ACC112 (cell line): Measurements from ENCODE around the gene ALDH1L2.

Source experiments
- H2AFZ ChIP-seq: fragments of 200-600 bp; sonication (generic); one replicate; pipeline ENCODE4 v1.6.0; 2017; ENCODE audit warnings: antibody characterized with exemption, low read length; ENCODE audit not compliant: unreplicated experiment
- H3K27ac ChIP-seq: fragments of 200-600 bp; sonication (generic); 2 replicates; pipeline ENCODE4 v1.5.1; 2014; ENCODE audit warnings: low read depth, mild to moderate bottlenecking, antibody characterized with exemption, low read length, moderate library complexity
- H3K27me3 ChIP-seq: fragments of 200-600 bp; sonication (generic); 2 replicates; pipeline ENCODE4 v1.6.1; 2014; ENCODE audit warnings: mild to moderate bottlenecking, antibody characterized with exemption, low read length, moderate library complexity, mixed read lengths; ENCODE audit not compliant: insufficient read depth
- H3K36me3 ChIP-seq: fragments of 200-600 bp; sonication (generic); 2 replicates; pipeline ENCODE4 v1.6.1; 2016; ENCODE audit warnings: mild to moderate bottlenecking, antibody characterized with exemption, low read length, moderate library complexity, mixed read lengths; ENCODE audit not compliant: insufficient read depth
- H3K4me1 ChIP-seq: fragments of 200-600 bp; sonication (generic); one replicate; pipeline ENCODE4 v1.6.1; 2016; ENCODE audit warnings: low read length, mixed read lengths; ENCODE audit not compliant: insufficient read depth, unreplicated experiment, control insufficient read depth
- H3K4me3 ChIP-seq: fragments of 200-600 bp; sonication (generic); 2 replicates; pipeline ENCODE4 v1.5.1; 2014; ENCODE audit warnings: mild to moderate bottlenecking, low read depth, low read length
- H3K79me2 ChIP-seq: fragments of 200-600 bp; sonication (generic); one replicate; pipeline ENCODE4 v1.6.0; 2016; ENCODE audit warnings: low read length; ENCODE audit not compliant: control insufficient read depth, unreplicated experiment, insufficient read depth

Gene ALDH1L2

GRCh38 chr12:105033851-105034250 lies 50.4 kb downstream of the ALDH1L2 start:
- no peak overlapping the region for H2AFZ ChIP-seq
- H3K4me1 ChIP-seq = peaks cover 5% of the 10 kb centered on the region
- peaks cover 46% of the 10 kb centered on the region for H3K36me3 ChIP-seq
- no peaks in the 10 kb centered on the region for H3K79me2 ChIP-seq
- no peak overlapping the region for H3K27ac ChIP-seq
- H3K4me3 ChIP-seq = no peak overlapping the region
- H3K27me3 ChIP-seq = no peaks in the 10 kb centered on the region

DNA sequence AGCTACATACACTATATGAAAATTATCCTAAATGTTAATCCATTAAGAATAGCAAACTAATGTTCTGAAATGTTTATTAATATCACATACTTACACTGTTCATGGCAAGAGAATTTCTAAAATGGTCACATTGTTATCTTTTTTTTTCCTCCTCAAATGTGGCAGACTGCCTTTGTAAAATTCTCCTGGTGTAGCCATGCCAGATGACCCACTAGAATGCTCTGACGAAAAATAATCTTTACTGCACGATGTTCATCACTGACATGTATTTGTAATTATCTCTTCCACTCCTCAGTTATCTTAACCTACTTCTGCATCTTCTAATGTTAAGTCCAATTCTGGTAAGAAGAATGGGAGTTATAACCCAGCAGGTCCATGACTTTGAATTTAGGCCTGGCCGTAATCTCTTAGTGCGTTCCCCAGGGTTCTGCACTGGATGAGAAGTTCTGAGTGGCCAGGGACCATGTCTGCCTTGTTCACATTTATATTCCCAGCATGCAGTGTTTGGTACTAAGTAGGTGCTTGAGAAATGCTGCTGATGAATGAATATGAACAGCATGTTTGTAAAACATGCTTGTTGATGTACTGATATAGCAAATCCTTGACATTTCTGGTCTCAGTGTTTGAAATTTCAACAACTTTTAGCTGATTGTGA lies 51.4 kb downstream of the ALDH1L2 start:
- Histone ChIP-seq H3K4me1 (peaks cover 5% of the 10 kb centered on the region), H3K27ac (no peak overlapping the region), H3K36me3 (peaks cover 47% of the 10 kb centered on the region), H3K27me3 (no peaks in the 10 kb centered on the region), H3K4me3 (no peak overlapping the region), H2AFZ (no peak overlapping the region), H3K79me2 (no peaks in the 10 kb centered on the region)

- no peak overlapping the region for H2AFZ ChIP-seq
These were observed 53.1 kb downstream of the ALDH1L2 start for GRCh38 chr12:105030820-105031807.

DNA sequence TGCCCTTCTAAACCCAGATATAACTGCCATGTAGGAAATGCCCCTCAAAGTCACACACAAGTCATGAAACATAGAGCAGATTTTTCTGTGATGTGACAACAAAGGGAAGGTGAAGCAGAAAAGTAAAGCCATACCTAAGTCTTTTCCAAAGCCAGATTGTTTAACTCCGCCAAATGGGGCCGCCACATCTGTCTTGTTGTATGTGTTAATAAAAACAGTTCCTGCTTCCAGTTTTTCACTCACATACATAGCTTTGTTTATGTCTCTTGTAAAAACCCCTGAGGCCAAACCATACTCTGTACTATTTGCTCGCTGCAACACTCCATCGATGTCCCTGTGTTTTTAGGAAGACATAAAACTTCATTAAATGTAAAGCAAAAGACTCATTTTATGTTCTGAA lies 57.8 kb downstream of the ALDH1L2 start:
- H3K27ac ChIP-seq = no peak overlapping the region
- no peaks in the 10 kb centered on the region for H3K79me2 ChIP-seq
- no peaks in the 10 kb centered on the region for H3K27me3 ChIP-seq
- H3K36me3 ChIP-seq = peaks cover 28% of the 10 kb centered on the region
- no peak overlapping the region for H2AFZ ChIP-seq
- no peaks in the 10 kb centered on the region for H3K4me1 ChIP-seq
- no peak overlapping the region for H3K4me3 ChIP-seq

More at GRCh38 chr12:105030820-105031807, 53.1 kb downstream of the ALDH1L2 start:
- Histone ChIP-seq H3K4me1 (no peaks in the 10 kb centered on the region), H3K4me3 (no peak overlapping the region), H3K36me3 (peaks cover 46% of the 10 kb centered on the region), H3K79me2 (no peaks in the 10 kb centered on the region), H3K27ac (no peak overlapping the region), H3K27me3 (no peaks in the 10 kb centered on the region)

- Histone ChIP-seq H3K4me1 (no peaks in the 10 kb centered on the region), H3K4me3 (no peak overlapping the region), H2AFZ (no peak overlapping the region), H3K27me3 (no peaks in the 10 kb centered on the region), H3K79me2 (no peaks in the 10 kb centered on the region), H3K27ac (no peak overlapping the region), H3K36me3 (peaks cover 24% of the 10 kb centered on the region)
These were observed 58.4 kb downstream of the ALDH1L2 start for GRCh38 chr12:105025890-105026289.

DNA sequence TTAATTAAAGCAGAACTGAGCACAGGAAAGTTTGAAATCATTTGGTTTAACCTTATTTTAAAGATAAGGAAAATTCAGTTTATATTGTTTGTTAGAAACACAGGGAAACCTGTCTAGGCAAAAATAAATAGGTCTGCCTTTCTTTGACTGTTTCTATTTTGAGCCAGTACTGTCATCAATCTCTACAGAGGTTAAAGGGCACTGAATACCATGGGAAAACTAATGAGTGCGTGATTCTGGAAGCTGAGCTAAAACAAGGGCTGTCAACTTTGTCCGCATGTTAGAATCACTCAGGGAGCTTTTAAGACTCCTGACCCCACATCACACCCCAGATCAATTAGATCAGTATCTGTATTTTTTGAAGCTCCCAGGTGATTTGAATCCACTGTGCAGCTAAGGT lies 59.3 kb downstream of the ALDH1L2 start:
- Histone ChIP-seq H3K36me3 (peaks cover 20% of the 10 kb centered on the region), H3K4me3 (no peak overlapping the region), H3K4me1 (no peaks in the 10 kb centered on the region), H3K27ac (no peak overlapping the region), H2AFZ (no peak overlapping the region), H3K79me2 (no peaks in the 10 kb centered on the region), H3K27me3 (no peaks in the 10 kb centered on the region)

GRCh38 chr12:105020241-105020962 lies 63.9 kb downstream of the ALDH1L2 start:
- 0 out of 2 replicates have a peak, but pooled peaks cover 11% of the 10 kb centered on the region for H3K36me3 ChIP-seq
- no peak overlapping the region for H3K4me3 ChIP-seq
- H2AFZ ChIP-seq = no peak overlapping the region
- H3K27ac ChIP-seq = no peak overlapping the region
- H3K4me1 ChIP-seq = no peaks in the 10 kb centered on the region
- H3K27me3 ChIP-seq = no peaks in the 10 kb centered on the region
- no peaks in the 10 kb centered on the region for H3K79me2 ChIP-seq

- no peak overlapping the region for H3K4me3 ChIP-seq
- H3K27me3 ChIP-seq = no peaks in the 10 kb centered on the region
- H3K79me2 ChIP-seq = no peaks in the 10 kb centered on the region
- no peak overlapping the region for H2AFZ ChIP-seq
- H3K27ac ChIP-seq = no peak overlapping the region
- H3K36me3 ChIP-seq = peaks cover 14% of the 10 kb centered on the region; the same call in 1 of the 2 replicates
- no peaks in the 10 kb centered on the region for H3K4me1 ChIP-seq
These were observed 65.5 kb downstream of the ALDH1L2 start for GRCh38 chr12:105018776-105019175.

DNA sequence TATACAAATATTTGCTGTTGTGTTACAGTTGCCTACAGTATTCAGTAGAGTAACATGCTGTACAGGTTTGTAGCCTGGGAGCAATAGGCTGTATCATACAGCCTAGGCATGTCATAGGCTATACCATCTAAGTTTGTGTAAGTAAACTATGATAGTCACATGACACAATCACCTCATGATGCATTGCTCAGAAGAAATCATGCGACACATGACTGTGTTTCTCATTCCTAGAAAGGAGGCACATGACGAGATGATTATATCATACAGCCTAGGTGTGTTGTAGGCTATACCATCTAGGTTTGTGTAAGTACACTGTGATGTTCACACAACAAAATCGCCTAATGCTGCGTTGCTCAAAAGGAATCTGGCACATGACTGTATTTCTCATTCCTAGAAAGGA lies 66.2 kb downstream of the ALDH1L2 start:
- Histone ChIP-seq H3K4me3 (no peak overlapping the region), H3K27ac (no peak overlapping the region), H2AFZ (no peak overlapping the region), H3K79me2 (no peaks in the 10 kb centered on the region), H3K4me1 (no peaks in the 10 kb centered on the region), H3K27me3 (no peaks in the 10 kb centered on the region), H3K36me3 (peaks cover 21% of the 10 kb centered on the region)

- no peaks in the 10 kb centered on the region for H3K79me2 ChIP-seq
- H3K4me1 ChIP-seq = no peaks in the 10 kb centered on the region
- no peak overlapping the region for H3K4me3 ChIP-seq
- no peaks in the 10 kb centered on the region for H3K27me3 ChIP-seq
- H3K27ac ChIP-seq = no peak overlapping the region
- peaks cover 23% of the 10 kb centered on the region for H3K36me3 ChIP-seq
- no peak overlapping the region for H2AFZ ChIP-seq
These were observed 68.7 kb downstream of the ALDH1L2 start for GRCh38 chr12:105015543-105015942.
